Fibroblast of villous mesenchyme (primary cell): Measurements from ENCODE around the gene CFAP43. TPM values are rescaled to one million over a fixed set of nuclear protein-coding genes. Genes with fewer than 3 reads are reported as not detected.
A peak's percentile ranks its signal among the peaks of the same experiment; 100 is the strongest.

ENCODE experiments used
- DNase-seq: peaks from one replicate; pipeline ENCODE4 v3.0.0-alpha.2; 2010; ENCODE audit warnings: low read depth
- H3K4me3 ChIP-seq: 2 replicates; pipeline ENCODE4 v1.5.1; 2011; ENCODE audit warnings: low read depth, mild to moderate bottlenecking, low read length
- CTCF ChIP-seq: IDR thresholded peaks from 2 replicates; pipeline ENCODE4 v1.5.1; 2012; ENCODE audit warnings: low read depth, mild to moderate bottlenecking, low read length; ENCODE audit not compliant: insufficient read depth
- total RNA-seq: library from RNA; depleted of rRNA; stranded (reverse); fragments of >200 nt; gene quantifications from 2 replicates; pipeline ENCODE4 v1.2.3, GENCODE V29; 2012

CFAP43 gene
- total RNA-seq, 1 donor, result not detected

GRCh38 chr10:104122225-104123107 is 109.7 kb downstream of the CFAP43 start:
- TF ChIP-seq CTCF, result no peak
- peak overlapping the region; percentile 88 for H3K4me3 ChIP-seq
- no peak for DNase-seq

- peak within 1 kb of the TSS; percentile 88 for H3K4me3 ChIP-seq
- DNase-seq, result peak; percentile 99
- TF ChIP-seq CTCF, result peak; percentile 43
These were observed 110.5 kb downstream of the CFAP43 start, which contains the start of gene SFR1 for GRCh38 chr10:104121485-104122224. SFR1 (plus strand) TSS chr10:104122171; CDS start chr10:104122184, 13 bp downstream.

GRCh38 chr10:104120903-104121484 is 111.2 kb downstream of the CFAP43 start:
- peak overlapping the region; percentile 67 for H3K4me3 ChIP-seq
- DNase-seq, result peak; percentile 95
- no peak for TF ChIP-seq CTCF

- no peak for DNase-seq
- no peak for TF ChIP-seq CTCF
These were observed 111.7 kb downstream of the CFAP43 start for GRCh38 chr10:104120512-104120902.

GRCh38 chr10:104119996-104120395 is 112.2 kb downstream of the CFAP43 start:
- no peak overlapping the region for H3K4me3 ChIP-seq
- TF ChIP-seq CTCF, result no peak
- no peak for DNase-seq

More at GRCh38 chr10:104120512-104120902, 111.7 kb downstream of the CFAP43 start:
- peak overlapping the region; percentile 67 for H3K4me3 ChIP-seq

GRCh38 chr10:104117839-104118323 is 114.3 kb downstream of the CFAP43 start:
- H3K4me3 ChIP-seq, result no peak overlapping the region
- TF ChIP-seq CTCF, result no peak
- DNase-seq, result no peak
